ENCODE results near the gene STK32B. TPM values are rescaled to one million over a fixed set of nuclear protein-coding genes. Genes with fewer than 3 reads are reported as not detected.

The STK32B gene
- total and polyA plus RNA-seq, 12 donors: 0.16 to 6.8 (median 0.52) TPM

GRCh38 chr4:5393911-5394513, 342.7 kb downstream of the STK32B start:
- H3K4me1 ChIP-seq (replicated peaks in 1 of 2): no peaks in the 10 kb centered on the region
- DNase-seq: no peak
- H3K36me3 ChIP-seq (replicated peaks in 1 of 2): no peaks in the 10 kb centered on the region
- no peaks in the 10 kb centered on the region for H3K27me3 ChIP-seq
- TF ChIP-seq CTCF (IDR thresholded peaks at IDR 0.05) (no peak), POLR2A (IDR thresholded peaks at IDR 0.05) (no peak)
- no peak overlapping the region for H3K27ac ChIP-seq
- WGBS, 4 donors: 74 to 85% (median 81%) methylated on average over 12 of the region's 12 CpGs
- H3K9me3 ChIP-seq (replicated peaks in 1 of 3): no peaks in the 10 kb centered on the region
- H3K4me3 ChIP-seq: no peak overlapping the region
- intact Hi-C loops (cut with DNase I): no loop called here

GRCh38 chr4:5395781-5396180, 344.5 kb downstream of the STK32B start:
- TF ChIP-seq CTCF (IDR thresholded peaks at IDR 0.05) (no peak), POLR2A (IDR thresholded peaks at IDR 0.05) (no peak)
- Histone ChIP-seq H3K27me3 (no peaks in the 10 kb centered on the region), H3K9me3 (replicated peaks in 1 of 3) (no peaks in the 10 kb centered on the region), H3K4me1 (replicated peaks in 1 of 2) (no peaks in the 10 kb centered on the region), H3K27ac (no peak overlapping the region), H3K36me3 (replicated peaks in 1 of 2) (no peaks in the 10 kb centered on the region), H3K4me3 (no peak overlapping the region)
- no peak for DNase-seq
- intact Hi-C loops (cut with DNase I): loop anchor here in 1 of 2 donors (5.0 kb wide), 1 partner anchor 417 kb away; no protein-coding TSS in a partner anchor
- 55 to 73% (median 62%) methylated on average over 5 to 8 of the region's 8 CpGs for WGBS, 4 donors

GRCh38 chr4:5398056-5398455, 346.8 kb downstream of the STK32B start:
- Histone ChIP-seq H3K4me3 (no peak overlapping the region), H3K4me1 (replicated peaks in 1 of 2) (no peaks in the 10 kb centered on the region), H3K27ac (no peak overlapping the region), H3K27me3 (no peaks in the 10 kb centered on the region), H3K36me3 (replicated peaks in 1 of 2) (no peaks in the 10 kb centered on the region), H3K9me3 (replicated peaks in 1 of 3) (no peaks in the 10 kb centered on the region)
- no peak for DNase-seq
- intact Hi-C loops (cut with DNase I): loop anchor here in 1 of 2 donors (5.0 kb wide), 1 partner anchor 414 kb away; no protein-coding TSS in a partner anchor
- TF ChIP-seq CTCF (IDR thresholded peaks at IDR 0.05) (no peak), POLR2A (IDR thresholded peaks at IDR 0.05) (no peak)
- WGBS, 4 donors: 76 to 89% (median 81%) methylated on average over 3 of the region's 3 CpGs

- no peak for DNase-seq
- no peak for TF ChIP-seq CTCF (IDR thresholded peaks at IDR 0.05)
- TF ChIP-seq POLR2A (IDR thresholded peaks at IDR 0.05): no peak
- H3K27me3 ChIP-seq: no peaks in the 10 kb centered on the region
- H3K4me3 ChIP-seq: no peak overlapping the region
- 46 to 66% (median 56%) methylated on average over 4 of the region's 4 CpGs for WGBS, 4 donors
- no peak overlapping the region for H3K27ac ChIP-seq
- H3K36me3 ChIP-seq (replicated peaks in 1 of 2): no peaks in the 10 kb centered on the region
- intact Hi-C loops (cut with DNase I): loop anchor here in 1 of 2 donors (5.0 kb wide), 1 partner anchor 413 kb away; no protein-coding TSS in a partner anchor
- no peaks in the 10 kb centered on the region for H3K9me3 ChIP-seq (replicated peaks in 1 of 3)
- no peaks in the 10 kb centered on the region for H3K4me1 ChIP-seq (replicated peaks in 1 of 2)
Measured at GRCh38 chr4:5399124-5399523, 347.8 kb downstream of the STK32B start.
